Measurements from ENCODE around the gene CAPN10.

DNA sequence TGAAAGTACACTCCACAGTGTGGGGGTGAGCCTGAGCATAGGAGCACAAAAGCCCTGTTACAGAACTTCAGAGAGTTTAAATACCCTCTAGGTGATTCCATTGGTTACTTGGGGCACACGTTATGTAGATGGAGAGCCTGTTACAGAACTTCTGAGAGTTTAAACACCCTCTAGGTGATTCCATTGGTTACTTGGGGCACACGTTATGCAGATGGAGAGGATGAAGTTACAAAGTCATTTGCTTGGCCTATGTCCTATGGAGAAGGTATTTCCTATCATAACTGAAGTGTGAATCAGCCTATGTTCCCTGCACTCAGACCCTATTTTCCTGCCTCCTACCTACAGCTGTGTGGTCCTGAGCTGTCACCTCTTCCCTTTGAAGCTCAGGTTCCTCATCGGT lies 3.8 kb upstream of the CAPN10 start:
- TF ChIP-seq YY1 (IDR thresholded peaks at IDR 0.05; ENCODE audit: insufficient read depth, insufficient read length) (no peak), SUZ12 (IDR thresholded peaks at IDR 0.05; ENCODE audit: extremely low read depth, insufficient read depth, insufficient read length) (no peak)

Data from NT2/D1 (cell line).